NCI-H774 (cell line): ENCODE measurements around the gene GAB2.

Source experiments
- DNase-seq: peaks from one replicate; lab custom pipeline; 2025; lab: John Stamatoyannopoulos, UW

The GAB2 gene

DNA sequence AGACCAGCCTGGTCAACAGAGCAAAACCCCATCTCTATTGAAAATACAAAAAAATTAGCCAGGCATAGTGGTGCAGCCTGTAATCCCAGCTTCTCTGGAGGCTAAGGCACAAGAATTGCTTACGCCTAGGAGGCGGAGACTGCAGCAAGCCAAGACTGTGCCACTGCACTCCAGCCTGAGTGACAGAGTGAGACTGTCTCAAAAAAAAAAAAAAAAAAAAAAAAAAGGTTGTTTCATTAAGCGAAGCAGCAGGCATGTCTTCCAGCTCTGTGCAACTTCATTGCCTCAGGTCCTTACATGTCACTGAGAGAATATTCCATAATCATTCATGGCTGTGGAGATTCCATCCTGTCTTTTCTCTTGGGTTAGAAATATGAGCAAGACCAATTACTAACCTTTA is 16.9 kb downstream of the GAB2 start:
- no peak for DNase-seq

DNA sequence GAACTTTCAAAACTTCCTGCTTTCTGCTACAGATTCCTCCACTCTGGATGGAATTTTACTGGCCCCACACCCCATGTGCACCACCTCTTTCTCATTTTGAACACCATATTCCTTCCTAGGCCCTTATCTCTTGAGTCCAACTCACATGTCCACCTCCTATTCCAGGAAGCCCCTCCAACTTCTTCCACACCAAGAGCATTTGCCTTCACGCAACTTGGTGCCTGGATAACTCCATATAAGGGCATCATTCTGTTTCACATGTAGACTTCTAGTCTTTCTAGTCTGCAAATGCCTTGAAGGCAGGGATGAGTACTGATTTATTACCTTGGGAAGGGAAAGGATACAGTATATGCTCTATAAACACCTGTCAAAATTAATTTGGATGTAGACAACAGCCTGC is 17.5 kb downstream of the GAB2 start:
- no peak for DNase-seq

DNA sequence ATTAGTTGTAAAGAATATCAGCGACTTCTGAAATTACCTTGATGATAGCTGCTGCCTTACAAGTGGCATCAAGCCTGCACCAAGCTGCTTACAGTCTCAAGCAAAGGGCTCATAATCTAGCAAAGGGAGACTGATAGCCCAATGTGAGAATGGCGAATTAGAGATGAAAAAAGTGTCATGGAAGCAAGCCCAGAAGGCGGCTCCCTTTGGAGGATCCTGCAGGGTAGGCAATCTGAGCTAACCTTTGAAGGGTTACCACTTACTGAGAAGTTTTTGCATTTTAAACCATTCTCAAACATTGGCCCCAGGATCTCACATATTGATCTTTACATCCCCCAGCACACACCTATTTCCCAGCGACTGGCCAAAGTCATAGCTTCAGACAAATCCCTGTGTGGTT is 18.5 kb downstream of the GAB2 start:
- DNase-seq = no peak

DNA sequence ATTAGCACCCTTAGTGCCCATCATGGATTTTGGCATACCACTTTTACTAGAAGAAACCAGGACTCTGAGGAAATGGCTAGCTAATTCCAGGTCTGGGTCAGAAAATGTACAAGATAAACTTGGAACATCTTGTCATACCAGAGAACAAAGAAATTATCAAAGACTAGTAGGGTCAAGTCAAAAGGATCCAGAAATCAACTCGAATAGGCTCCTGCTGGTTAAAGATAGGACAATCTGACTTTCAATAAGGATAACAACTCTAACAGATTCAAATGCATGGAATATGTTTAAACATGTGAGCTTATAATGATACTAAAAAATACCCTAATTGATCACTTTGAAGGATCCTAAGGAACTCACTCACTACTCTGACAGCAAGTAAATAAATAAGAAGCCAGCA is 18.9 kb downstream of the GAB2 start:
- no peak for DNase-seq

DNA sequence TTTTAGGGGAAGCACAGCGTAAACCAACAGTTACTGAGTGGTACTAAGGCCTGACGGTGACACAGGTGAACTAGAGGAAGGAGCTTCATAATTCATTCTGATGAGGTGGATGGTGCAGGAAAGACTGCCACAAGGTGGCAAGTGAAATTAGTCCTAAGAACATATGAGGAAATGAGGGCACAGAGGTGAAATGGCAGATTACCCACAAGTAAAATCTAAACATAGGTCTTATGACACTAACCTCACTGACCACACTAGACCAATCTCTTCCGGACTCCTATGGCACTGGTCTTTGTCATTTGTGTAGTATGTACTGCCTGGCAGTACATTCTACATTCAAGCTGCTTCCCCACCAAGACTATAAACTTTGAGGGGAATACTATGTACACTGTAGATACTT is 20.2 kb downstream of the GAB2 start:
- no peak for DNase-seq

DNA sequence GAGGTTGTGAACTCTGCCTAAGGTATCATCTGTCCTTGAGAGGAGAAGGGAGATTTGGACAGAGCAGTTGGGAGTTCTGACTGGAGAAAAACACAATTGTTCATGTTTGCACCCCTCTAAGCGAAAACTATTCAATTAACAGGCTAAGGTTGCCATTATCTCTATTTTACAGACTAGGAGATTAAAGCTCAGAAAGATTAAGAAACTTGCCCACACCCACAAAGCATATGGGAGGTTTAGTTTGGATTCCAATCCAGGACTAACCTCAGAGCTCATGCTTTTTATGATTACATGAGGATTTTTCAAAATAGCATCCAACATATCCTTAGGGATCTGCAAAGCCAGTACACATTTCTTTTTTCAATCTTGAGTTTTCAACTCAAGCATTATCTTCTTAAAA is 22.0 kb downstream of the GAB2 start:
- DNase-seq = no peak

DNA sequence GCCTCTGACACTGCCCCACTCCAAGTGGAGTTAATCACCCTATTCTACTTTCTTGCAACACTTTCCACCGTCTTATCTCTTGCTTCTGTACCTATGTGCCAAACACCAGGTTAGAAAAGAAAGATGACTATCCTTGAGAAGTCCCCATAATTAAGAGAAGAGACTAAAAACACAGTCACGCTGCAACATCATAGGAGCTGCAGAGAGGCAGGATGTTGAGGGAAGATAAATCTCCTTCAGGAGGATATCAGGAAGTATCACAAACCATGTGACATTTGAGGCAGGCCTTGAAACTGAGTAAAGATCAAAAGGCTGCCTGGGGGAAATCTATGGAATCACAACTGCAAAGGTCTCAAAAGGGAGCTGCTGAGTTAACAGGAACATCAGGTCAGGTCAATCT is 24.8 kb downstream of the GAB2 start:
- DNase-seq = no peak

DNA sequence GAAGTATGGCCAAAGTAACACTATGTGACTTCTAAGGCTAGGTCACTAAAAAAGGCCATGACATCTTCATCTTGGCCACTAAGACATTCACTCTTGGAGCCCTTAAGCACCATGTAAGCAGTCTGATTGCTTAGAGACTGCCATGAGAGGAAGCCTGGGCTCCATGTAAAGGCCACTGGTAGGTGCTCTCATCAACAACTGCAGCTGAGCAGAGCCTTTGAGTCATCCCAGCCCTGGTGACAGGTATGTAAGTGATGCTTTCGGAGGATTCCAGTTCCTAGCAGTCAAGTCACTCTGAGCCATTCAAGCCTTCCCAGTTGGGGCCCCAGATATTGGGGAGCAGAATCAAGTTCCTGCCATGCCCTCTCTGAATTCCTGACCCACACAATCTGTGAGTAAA is 26.2 kb downstream of the GAB2 start:
- no peak for DNase-seq

DNA sequence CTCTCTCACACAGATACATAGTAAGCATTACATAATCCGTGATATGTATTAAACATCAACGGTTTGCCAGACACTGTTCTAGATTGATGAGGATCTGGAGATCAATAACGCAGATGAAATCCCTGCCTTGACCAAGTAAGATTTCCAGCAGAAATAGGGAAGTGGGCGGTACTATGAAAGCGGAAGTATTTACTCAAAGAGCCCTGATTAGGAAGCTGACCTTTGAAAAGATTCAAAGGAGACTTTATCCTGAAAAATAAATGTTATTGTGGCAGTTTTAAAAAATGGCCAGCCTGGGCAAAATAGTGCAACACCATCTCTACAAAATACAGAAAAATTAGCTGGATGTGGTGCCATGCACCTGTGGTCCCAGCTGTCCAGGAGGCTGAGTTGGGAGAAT is 26.8 kb downstream of the GAB2 start:
- DNase-seq = no peak

DNA sequence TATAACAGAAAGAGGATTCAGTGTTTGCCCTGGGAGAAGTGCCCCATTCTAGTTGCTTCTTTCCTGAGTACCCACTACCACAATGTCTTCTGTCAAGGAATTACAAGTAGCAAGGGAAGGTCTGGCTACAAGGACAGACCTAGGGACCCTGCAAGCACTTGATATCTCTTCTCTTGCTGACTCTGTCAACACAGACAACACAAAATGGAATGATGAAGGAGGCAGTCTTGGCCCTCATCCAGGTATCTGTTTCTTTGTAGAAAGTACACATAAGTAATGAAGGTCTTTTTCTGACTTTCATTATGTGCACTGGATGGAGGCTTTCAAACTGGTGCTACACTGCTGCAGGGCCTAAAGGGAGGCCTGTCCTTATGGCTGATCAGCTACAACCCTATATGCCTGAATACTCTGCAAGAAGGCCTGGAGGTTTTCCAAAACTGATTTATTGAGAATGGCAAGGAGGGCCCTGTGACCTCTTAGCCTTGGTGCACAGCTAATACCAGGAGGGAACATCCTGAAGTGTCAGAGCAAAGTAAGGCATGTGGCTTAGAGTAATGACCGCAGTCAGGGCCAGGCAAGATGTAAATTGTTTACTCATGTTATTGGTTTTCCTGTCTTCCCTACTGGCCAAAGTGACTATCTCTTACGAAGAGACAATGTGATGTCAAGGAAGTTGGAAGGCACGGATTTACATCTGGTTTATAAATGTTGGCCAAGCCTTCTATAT is 31.2 kb downstream of the GAB2 start:
- no peak for DNase-seq

DNA sequence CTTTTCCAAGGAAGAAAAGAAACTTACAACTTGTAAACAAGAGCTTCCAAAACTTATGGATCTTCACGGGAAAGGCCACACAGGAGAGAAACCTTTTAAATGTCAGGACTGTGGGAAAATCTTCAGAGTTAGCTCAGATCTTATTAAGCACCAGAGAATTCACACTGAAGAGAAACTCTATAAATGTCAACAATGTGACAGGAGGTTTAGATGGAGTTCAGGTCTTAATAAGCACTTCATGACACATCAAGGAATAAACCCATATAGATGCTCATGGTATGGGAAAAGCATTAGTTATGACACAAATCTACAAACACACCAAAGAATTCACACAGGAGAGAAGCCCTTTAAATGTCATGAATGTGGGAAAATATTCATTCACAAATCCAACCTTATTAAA is 32.4 kb downstream of the GAB2 start:
- no peak for DNase-seq

DNA sequence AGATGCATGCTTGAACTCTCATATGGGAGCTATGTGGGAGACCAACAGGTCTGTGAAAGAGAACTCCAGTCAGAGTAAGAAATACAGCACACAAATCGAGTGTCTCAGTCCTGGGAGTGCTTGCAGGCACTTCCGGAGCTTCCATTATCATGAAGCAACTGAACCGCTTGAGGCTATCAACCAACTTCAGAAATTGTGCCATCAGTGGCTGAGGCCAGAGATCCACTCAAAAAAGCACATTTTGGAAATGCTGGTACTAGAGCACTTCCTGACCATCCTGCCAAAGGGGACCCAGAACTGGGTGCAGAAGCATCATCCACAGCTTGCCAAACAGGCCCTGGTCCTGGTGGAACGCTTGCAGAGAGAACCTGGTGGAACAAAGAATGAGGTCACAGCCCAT is 33.4 kb downstream of the GAB2 start:
- no peak for DNase-seq

DNA sequence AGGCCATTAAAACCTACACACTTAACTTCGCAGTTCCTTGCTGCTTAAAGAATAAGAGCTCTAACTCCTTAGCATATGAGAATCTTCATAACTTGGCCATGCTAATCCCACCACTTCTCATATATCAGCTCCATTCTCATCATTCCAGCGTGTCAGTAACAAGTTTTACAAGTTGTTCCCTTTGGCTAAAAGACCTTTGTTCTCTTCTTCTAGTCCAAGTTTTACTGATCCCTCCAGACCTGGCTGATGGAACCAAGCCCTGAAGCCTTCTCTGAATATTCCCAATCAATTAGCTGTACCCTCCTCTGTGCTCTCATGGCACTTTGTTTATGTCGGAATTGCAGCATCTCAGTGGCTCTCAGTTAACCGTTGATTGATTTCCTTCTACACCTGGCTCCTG is 35.8 kb downstream of the GAB2 start:
- no peak for DNase-seq

DNA sequence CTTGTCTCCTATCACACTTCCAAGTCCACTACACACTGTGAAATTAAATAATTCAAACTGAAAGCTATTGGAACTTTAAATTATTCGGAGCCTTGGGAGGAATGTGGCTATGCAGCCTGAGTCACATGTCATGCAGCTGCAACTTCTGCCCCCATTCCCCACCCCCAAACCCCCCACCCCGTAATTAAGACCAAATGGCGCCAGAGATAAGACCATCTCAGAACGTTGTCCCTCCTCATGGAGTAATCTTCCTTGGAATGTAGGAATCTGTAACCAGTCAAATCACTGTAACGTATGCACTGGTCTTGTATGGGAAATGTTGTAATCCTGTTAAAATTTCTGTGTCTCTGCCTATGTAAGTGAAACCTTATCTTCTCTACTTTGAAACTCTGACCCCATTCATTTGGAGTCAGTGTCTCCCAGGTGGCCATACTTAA is 37.0 kb downstream of the GAB2 start:
- DNase-seq = no peak

DNA sequence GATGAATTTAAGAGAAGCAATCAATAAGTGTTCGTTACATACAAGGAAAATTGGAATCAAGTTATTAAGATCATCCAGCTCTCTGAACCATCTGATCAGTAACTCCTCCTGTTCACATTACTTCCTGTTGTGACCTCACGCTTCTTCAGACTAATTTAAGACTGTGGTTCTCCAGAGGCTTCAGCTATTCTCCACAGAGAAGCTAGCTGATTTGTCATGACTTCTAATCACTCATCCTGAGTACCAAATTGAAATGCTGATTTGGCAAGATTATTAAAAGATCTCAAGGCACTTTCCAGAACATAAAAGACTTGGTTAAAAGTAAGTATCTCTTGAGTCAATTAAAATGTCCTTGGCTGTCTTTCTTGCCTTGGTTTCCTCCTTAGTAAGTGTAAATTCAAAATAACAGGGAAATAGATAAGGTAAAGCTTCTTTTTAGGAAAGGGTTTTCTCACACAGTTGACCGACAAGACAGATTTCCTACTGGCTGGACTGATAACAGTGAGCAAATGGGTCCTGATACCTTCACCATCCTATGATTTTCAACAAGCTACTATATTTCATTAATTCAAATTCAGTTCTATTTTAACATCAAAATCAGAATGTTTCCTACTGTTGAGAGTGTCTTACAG is 38.5 kb downstream of the GAB2 start:
- DNase-seq = no peak

DNA sequence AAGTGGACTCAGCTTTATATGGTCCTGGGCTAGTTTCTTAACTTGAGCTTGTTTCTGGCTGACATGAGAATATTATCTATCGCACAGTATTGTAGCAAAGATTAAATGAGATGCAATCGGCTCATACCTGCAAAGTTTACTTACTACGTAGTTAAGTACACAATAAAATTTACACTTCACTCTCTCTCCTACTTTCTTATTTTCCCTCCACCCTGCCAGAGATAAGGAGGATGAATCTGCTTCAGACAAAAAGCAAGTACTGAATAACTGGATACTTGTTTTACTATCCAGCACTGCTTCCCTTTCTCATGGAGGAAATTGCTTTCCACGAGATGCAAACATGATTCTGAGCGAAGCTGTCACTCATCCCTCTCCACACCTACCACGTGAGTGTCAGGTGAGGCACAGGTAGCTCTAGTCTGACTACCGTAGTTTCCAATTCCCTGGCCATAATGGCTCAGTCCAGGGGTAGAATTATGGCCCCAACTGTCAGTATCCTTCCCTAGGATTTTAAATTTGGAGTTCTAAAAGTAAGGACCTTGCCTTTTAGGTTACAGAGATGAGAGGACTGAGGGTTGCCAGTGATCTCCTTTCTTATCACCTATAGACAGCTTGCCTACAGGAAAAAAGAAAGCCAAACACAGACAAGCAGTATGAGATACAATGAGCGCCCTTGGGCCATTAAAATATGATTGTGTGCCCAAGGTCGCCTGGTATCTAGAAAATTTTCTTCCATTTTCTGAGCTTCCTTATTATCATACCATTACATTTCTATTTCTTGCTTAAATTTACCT is 39.8 kb downstream of the GAB2 start:
- DNase-seq = no peak

DNA sequence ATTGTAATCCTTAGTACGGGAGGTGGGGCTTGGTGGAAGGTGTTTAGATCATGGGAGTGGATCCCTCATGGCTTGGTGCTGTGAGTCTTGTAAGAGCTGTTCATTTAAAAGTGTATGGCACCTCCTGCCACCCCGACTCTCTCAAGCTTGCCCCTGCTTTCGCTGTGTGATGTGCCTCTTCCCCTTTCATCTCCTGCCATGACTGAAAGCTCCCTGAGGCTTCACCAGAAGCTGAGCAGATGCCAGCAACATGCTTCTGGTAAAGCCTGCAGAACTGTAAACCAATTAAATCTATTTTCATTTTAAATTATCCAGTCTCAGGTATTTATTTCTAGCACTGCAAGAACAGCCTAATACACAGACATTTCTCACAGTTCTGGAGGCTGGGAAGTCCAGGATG is 40.8 kb downstream of the GAB2 start:
- no peak for DNase-seq

DNA sequence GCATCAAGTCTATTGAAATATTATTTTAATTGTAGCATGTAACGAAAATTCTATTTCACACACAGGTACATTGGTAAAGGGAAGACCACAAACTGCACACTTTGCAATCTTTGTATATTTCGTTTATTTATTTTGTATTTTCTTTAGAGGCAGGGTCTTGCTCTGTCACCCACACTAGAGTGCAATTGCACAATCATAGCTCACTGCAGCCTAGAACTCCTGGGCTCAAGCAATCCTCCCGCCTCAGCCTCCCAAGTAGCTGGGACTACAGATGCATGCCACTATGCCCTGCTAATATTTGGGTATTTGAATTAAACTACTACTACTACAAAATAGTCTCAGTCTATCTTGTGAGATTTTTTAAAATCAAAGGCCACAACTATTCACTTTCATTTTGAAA is 42.7 kb downstream of the GAB2 start:
- no peak for DNase-seq

DNA sequence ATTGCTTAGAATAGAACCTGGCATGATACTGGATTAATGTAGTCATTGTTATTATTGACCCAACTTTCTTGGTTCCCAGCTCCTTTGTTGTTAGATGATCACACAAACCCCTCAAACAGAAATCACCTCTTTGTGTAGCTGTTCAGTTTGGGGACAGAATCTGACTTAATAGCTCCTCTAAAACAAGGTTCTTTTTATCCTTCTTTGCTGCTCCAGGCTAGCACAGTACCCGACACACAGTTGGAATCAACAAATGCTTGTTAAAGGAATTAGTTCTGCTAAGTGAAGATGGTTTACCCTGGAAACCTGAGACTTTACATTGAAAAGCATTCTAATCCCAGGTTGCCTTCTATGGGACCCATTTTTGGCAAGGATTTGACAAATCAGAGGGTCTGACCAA is 43.9 kb downstream of the GAB2 start:
- DNase-seq = no peak

DNA sequence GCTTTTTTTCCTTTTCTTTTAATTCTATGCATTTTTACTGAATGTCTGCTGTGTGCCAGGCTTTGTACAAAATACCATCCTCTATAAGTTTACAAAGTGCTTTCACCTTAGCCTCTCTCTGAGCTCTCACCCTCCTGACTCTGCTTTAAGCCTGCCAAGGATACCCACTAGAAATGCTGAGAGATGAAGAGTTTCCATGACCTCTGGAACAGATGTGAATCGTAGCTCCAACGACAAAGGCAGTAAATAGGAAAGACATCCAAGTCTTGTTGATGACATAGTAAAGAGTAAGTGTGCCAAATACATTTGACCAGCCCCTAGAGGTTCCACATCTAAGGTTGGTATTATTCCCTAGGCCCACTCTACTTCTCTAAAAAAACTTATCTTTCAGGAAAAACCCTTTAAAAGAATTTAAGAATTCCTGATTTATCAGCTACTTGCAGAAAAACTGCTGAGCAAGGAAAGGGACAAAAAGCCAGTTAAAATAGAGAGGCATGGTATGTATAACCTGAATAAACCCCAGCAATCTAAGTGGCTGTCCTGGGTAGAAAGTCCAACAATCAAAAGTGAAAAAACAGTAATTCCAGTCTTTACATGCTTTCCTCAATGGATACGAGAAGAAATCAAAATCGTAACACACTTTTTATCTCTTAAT is 45.4 kb downstream of the GAB2 start:
- DNase-seq = no peak

DNA sequence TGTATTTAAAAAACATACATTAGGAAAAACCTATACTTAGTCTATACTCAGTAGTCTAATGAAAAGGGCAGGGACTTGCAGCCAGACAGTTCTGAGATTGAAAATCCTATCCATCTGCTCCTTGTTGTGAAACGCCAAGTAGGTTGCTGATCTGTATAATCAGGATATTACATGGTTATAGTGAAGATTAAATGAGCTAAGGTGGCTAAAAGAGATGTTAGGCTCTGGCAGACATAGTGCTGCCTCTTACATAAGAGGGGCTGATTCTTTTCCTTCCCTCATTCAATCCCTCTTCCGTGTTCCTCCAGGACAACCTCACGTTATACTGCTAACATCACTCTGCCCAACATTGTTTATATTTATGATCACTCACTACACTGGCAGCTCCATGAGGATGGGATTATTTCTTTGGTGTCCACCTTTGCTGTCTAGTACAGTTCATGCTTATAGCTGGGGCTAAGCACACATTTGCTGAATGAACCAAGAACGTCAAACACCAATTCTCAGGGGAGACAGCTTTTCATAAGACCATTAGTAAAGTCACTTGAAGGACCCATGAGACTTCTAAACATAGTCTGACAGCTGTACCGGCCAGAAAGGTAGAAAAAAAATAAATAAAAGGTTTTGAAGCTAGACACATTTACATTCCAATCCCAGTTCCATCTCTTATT is 46.3 kb downstream of the GAB2 start:
- no peak for DNase-seq
